ENCODE measurements around the gene ZNRF3.

ZNRF3 gene

GRCh38 chr22:29102300-29102699 is 218.9 kb downstream of the ZNRF3 start:
- no peak for TF ChIP-seq ZNF514 (tag by site-specific recombination; IDR thresholded peaks at IDR 0.05)
- no peak for TF ChIP-seq ZNF555 (tag by site-specific recombination; conservative IDR thresholded peaks at IDR 0.05)
- TF ChIP-seq PRDM1 (tag by site-specific recombination; IDR thresholded peaks at IDR 0.05) = no peak
- TF ChIP-seq ZBTB10 (tag by site-specific recombination; IDR thresholded peaks at IDR 0.05) = no peak
- TF ChIP-seq ZNF37A (tag by site-specific recombination; IDR thresholded peaks at IDR 0.05) = no peak
- TF ChIP-seq ZNF398 (tag by site-specific recombination; IDR thresholded peaks at IDR 0.05) = no peak
- TF ChIP-seq ZNF544 (tag by site-specific recombination; IDR thresholded peaks at IDR 0.05) = no peak
- no peak for TF ChIP-seq SETDB1 (IDR thresholded peaks at IDR 0.05; ENCODE audit: insufficient read length, low read length)
- TF ChIP-seq GLI2 (tag by site-specific recombination; IDR thresholded peaks at IDR 0.05; ENCODE audit: borderline replicate concordance, low read depth) = no peak
- POLR2A ChIA-PET = no interaction called here
- Histone ChIP-seq H3K36me3 (ENCODE audit: control insufficient read depth in 2 of 2, insufficient read depth in 1 of 2, low read length in 2 of 2) (peaks cover 0 to 23% of the 10 kb centered on the region in 2 experiments; a peak in 2 of 3 replicates), H3K4me1 (ENCODE audit: control insufficient read depth, insufficient read depth, low read length) (no peaks in the 10 kb centered on the region), H3K4me3 (ENCODE audit: low read depth, low read length) (no peak overlapping the region), H3K9me3 (ENCODE audit: control insufficient read depth, insufficient read depth, low read depth, low read length) (no peaks in the 10 kb centered on the region), H3K27ac (ENCODE audit: extremely low read depth, low read depth, low read length) (no peak overlapping the region)
- CTCF ChIA-PET = interaction anchor here (1.1 kb wide), 1 partner anchor 24 kb away, joined by 4 read pairs; no protein-coding TSS in a partner anchor

GRCh38 chr22:29103121-29103520 is 219.7 kb downstream of the ZNRF3 start:
- no peaks in the 10 kb centered on the region for H3K4me1 ChIP-seq (ENCODE audit: control insufficient read depth, insufficient read depth, low read length)
- H3K36me3 ChIP-seq (ENCODE audit: control insufficient read depth in 2 of 2, insufficient read depth in 1 of 2, low read length in 2 of 2) = peaks cover 0 to 23% of the 10 kb centered on the region in 2 experiments; a peak in 2 of 3 replicates
- no peak overlapping the region for H3K27ac ChIP-seq (ENCODE audit: extremely low read depth, low read depth, low read length)
- no peaks in the 10 kb centered on the region for H3K9me3 ChIP-seq (ENCODE audit: control insufficient read depth, insufficient read depth, low read depth, low read length)
- POLR2A ChIA-PET = no interaction called here
- H3K4me3 ChIP-seq (ENCODE audit: low read depth, low read length) = no peak overlapping the region
- CTCF ChIA-PET = interaction anchor here (0.6 to 1.7 kb wide), 4 partner anchors 21 to 51 kb away, joined by 4 to 9 read pairs (median 4); no protein-coding TSS in a partner anchor
- TF ChIP-seq PRDM1 (tag by site-specific recombination; IDR thresholded peaks at IDR 0.05) (no peak), ZNF133 (tag by site-specific recombination; IDR thresholded peaks at IDR 0.05) (no peak), ZNF302 (tag by site-specific recombination; IDR thresholded peaks at IDR 0.05; ENCODE audit: low read depth) (no peak)

GRCh38 chr22:29105468-29105867 is 222.1 kb downstream of the ZNRF3 start:
- POLR2A ChIA-PET = no interaction called here
- Histone ChIP-seq H3K36me3 (ENCODE audit: control insufficient read depth in 2 of 2, insufficient read depth in 1 of 2, low read length in 2 of 2) (peaks cover 0 to 8% of the 10 kb centered on the region in 2 experiments; a peak in 2 of 3 replicates), H3K4me1 (ENCODE audit: control insufficient read depth, insufficient read depth, low read length) (peaks cover 8% of the 10 kb centered on the region; the same call in 1 of the 2 replicates), H3K4me3 (ENCODE audit: low read depth, low read length) (no peak overlapping the region), H3K27ac (ENCODE audit: extremely low read depth, low read depth, low read length) (no peak overlapping the region), H3K9me3 (ENCODE audit: control insufficient read depth, insufficient read depth, low read depth, low read length) (no peaks in the 10 kb centered on the region)
- CTCF ChIA-PET = interaction anchor here (0.6 to 2.1 kb wide), 3 partner anchors 26 to 48 kb away, joined by 3 to 16 read pairs (median 4); no protein-coding TSS in a partner anchor
- TF ChIP-seq ZNF404 (tag by site-specific recombination; IDR thresholded peaks at IDR 0.05) (no peak), ZNF768 (tag by site-specific recombination; IDR thresholded peaks at IDR 0.05) (no peak), ZNF585B (tag by site-specific recombination; IDR thresholded peaks at IDR 0.05) (no peak), ZNF747 (tag by site-specific recombination; IDR thresholded peaks at IDR 0.05) (no peak), HOXA7 (CRISPR knock-in tag; IDR thresholded peaks at IDR 0.05; ENCODE audit: borderline replicate concordance) (no peak), TCF7L2 (IDR thresholded peaks at IDR 0.05; ENCODE audit: borderline replicate concordance, low read depth, low read length) (no peak), ATF2 (tag by site-specific recombination; IDR thresholded peaks at IDR 0.05; ENCODE audit: low read depth) (no peak), HOXC10 (CRISPR knock-in tag; IDR thresholded peaks at IDR 0.05) (no peak), GLI2 (tag by site-specific recombination; IDR thresholded peaks at IDR 0.05; ENCODE audit: borderline replicate concordance, low read depth) (no peak), ZNF664 (tag by site-specific recombination; IDR thresholded peaks at IDR 0.05) (no peak), ZIC2 (tag by site-specific recombination; IDR thresholded peaks at IDR 0.05) (no peak), KLF10 (tag by site-specific recombination; IDR thresholded peaks at IDR 0.05) (no peak), ZSCAN4 (tag by site-specific recombination; IDR thresholded peaks at IDR 0.05) (peak; percentile 64), KLF8 (tag by site-specific recombination; IDR thresholded peaks at IDR 0.05) (no peak)
